ENCODE results near the gene DMRT2. TPM values are rescaled to one million over a fixed set of nuclear protein-coding genes. Genes with fewer than 3 reads are reported as not detected.

DMRT2 gene
- total and polyA plus RNA-seq, 2 of the 8 experiments (the other 6 are each of a cell fraction or from before 2014, with no cell fraction given), result 0.29 to 0.93 TPM

- Histone ChIP-seq H3K79me1 (ENCODE audit: low read depth, low read length) (no peaks in the 10 kb centered on the region), H2BK120ac (replicated peaks; ENCODE audit: low read depth, low read length) (no peak overlapping the region), H4K91ac (replicated peaks; ENCODE audit: insufficient read length, low read length) (no peak overlapping the region), H3K4me2 (ENCODE audit: insufficient read depth in 1 of 2, low read depth in 2 of 2, low read length in 2 of 2) (no peak overlapping the region), H3K27ac (ENCODE audit: low read depth, low read length) (no peak overlapping the region), H3K56ac (replicated peaks; ENCODE audit: insufficient read length, low read depth, low read length) (no peak overlapping the region), H3K36me3 (ENCODE audit: control insufficient read depth in 2 of 4, insufficient read depth in 4 of 4, low read length in 3 of 4) (no peaks in the 10 kb centered on the region), H3K4me3 (ENCODE audit: extremely low read depth in 1 of 4, insufficient read depth in 2 of 4, low read depth in 3 of 4, low read length in 4 of 4) (no peak overlapping the region), H3K4ac (replicated peaks; ENCODE audit: insufficient read length, low read depth, low read length) (no peak overlapping the region), H2BK5ac (ENCODE audit: low read depth, low read length) (no peak overlapping the region), H2AK5ac (ENCODE audit: low read depth, low read length) (no peak overlapping the region), H2BK15ac (ENCODE audit: low read length) (no peak overlapping the region), H3K23ac (ENCODE audit: insufficient read length) (no peak overlapping the region), H3K27me3 (replicated peaks in 1 of 4; ENCODE audit: control insufficient read depth in 3 of 4, extremely low read depth in 1 of 4, insufficient read depth in 3 of 4, low read length in 3 of 4) (no peaks in the 10 kb centered on the region), H2AFZ (ENCODE audit: low read length) (no peak overlapping the region), H4K5ac (ENCODE audit: insufficient read length, low read depth, low read length) (no peak overlapping the region), H3K4me1 (replicated peaks in 1 of 4; ENCODE audit: control insufficient read depth in 3 of 4, insufficient read depth in 4 of 4, low read length in 3 of 4) (no peaks in the 10 kb centered on the region), H3K23me2 (ENCODE audit: low read depth, low read length) (no peaks in the 10 kb centered on the region), H2BK12ac (ENCODE audit: low read depth, low read length) (no peak overlapping the region), H3K79me2 (ENCODE audit: control insufficient read depth in 1 of 2, insufficient read depth in 2 of 2, low read length in 2 of 2) (no peaks in the 10 kb centered on the region), H4K20me1 (replicated peaks in 1 of 2; ENCODE audit: control insufficient read depth in 1 of 2, insufficient read depth in 2 of 2, low read length in 2 of 2) (no peaks in the 10 kb centered on the region), H3K18ac (ENCODE audit: extremely low read depth, low read length) (no peak overlapping the region), H3K9ac (replicated peaks in 1 of 4; ENCODE audit: extremely low read depth in 1 of 4, low read depth in 3 of 4, low read length in 3 of 4) (no peak overlapping the region), H4K8ac (ENCODE audit: extremely low read depth, insufficient read depth, low read length) (no peak overlapping the region), H3K14ac (ENCODE audit: insufficient read length) (no peak overlapping the region), H3K9me3 (ENCODE audit: insufficient read depth in 2 of 2, low read depth in 1 of 2, low read length in 1 of 2) (peaks cover 31 to 76% of the 10 kb centered on the region in 2 experiments; a peak in 3 of 4 replicates), H2BK20ac (ENCODE audit: low read length) (no peak overlapping the region)
- ChIA-PET POLR2A (ENCODE audit: partially characterized antibody) (no interaction called here), CTCF (ENCODE audit: partially characterized antibody) (interaction anchor here (1.0 to 2.4 kb wide), 2 partner anchors 23 to 54 kb away, joined by 3 to 8 read pairs; no protein-coding TSS in a partner anchor)
- TF ChIP-seq GTF2F1 (IDR thresholded peaks at IDR 0.05; ENCODE audit: borderline replicate concordance, low read depth, low read length), result no peak
- no peak for TF ChIP-seq USF2 (IDR thresholded peaks at IDR 0.05; ENCODE audit: low read length)
- 89% methylated on average over 14 of the region's 14 CpGs; no CpG with 5 or more reads in 1 of the 2 experiments for WGBS, 2 experiments (ENCODE audit: extremely low coverage in 1 of 2, insufficient coverage in 1 of 2, insufficient read length in 1 of 2, insufficient replicate concordance in 2 of 2, low coverage in 1 of 2, low lambda C conversion rate in 2 of 2, missing lambda C conversion rate in 1 of 2)
- DNase-seq (ENCODE audit: low read depth in 1 of 2, low spot score in 2 of 2), result no peak
- no peak for FAIRE-seq
Measured at GRCh38 chr9:1031951-1032601, 18.1 kb upstream of the DMRT2 start.

Data from H1 (cell line).